ENCODE measurements around the gene TESK2.

DNA sequence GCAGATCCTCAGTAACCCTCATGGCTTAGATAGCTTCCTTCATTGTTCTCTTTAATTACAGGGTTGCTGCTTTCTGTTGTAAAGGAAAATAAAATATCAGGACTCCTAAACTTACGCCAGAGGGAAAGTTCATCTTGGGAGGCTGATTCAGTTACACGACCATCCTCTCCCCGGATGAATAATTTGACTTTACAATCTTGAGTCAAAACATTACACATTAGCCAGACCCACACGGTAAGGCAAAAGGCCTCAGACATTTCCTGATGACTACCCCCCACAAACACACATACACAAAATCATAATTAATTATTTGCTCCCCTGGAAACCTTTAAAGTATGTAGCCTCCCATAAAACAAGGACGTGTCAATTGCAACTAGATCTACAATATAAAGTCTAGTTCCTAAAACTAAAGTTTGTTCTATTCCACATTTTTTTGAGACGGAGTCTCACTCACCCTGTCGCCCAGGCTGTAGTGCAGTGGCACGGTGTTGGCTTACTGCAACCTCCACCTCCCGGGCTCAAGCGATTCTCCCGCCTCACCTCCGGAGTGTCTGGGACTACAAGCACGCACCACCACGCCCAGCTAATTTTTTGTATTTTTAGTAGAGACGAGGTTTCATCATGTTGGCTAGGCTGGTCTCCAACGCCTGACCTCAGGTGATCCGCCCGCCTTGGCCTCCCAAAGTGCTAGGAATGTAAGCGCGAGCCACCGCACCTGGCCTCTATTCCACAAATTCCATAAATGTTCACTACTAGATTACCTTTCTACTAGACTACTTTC is 31.6 kb upstream of the TESK2 start:
- no peak for TF ChIP-seq TCF12 (IDR thresholded peaks at IDR 0.05; ENCODE audit: low read depth)
- TF ChIP-seq EP300 (IDR thresholded peaks at IDR 0.05; ENCODE audit: borderline replicate concordance), result no peak
- TF ChIP-seq FOXM1 (IDR thresholded peaks at IDR 0.05; ENCODE audit: borderline replicate concordance, low read depth), result no peak
- TF ChIP-seq, protein P1, sequence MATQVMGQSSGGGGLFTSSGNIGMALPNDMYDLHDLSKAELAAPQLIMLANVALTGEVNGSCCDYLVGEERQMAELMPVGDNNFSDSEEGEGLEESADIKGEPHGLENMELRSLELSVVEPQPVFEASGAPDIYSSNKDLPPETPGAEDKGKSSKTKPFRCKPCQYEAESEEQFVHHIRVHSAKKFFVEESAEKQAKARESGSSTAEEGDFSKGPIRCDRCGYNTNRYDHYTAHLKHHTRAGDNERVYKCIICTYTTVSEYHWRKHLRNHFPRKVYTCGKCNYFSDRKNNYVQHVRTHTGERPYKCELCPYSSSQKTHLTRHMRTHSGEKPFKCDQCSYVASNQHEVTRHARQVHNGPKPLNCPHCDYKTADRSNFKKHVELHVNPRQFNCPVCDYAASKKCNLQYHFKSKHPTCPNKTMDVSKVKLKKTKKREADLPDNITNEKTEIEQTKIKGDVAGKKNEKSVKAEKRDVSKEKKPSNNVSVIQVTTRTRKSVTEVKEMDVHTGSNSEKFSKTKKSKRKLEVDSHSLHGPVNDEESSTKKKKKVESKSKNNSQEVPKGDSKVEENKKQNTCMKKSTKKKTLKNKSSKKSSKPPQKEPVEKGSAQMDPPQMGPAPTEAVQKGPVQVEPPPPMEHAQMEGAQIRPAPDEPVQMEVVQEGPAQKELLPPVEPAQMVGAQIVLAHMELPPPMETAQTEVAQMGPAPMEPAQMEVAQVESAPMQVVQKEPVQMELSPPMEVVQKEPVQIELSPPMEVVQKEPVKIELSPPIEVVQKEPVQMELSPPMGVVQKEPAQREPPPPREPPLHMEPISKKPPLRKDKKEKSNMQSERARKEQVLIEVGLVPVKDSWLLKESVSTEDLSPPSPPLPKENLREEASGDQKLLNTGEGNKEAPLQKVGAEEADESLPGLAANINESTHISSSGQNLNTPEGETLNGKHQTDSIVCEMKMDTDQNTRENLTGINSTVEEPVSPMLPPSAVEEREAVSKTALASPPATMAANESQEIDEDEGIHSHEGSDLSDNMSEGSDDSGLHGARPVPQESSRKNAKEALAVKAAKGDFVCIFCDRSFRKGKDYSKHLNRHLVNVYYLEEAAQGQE (IDR thresholded peaks at IDR 0.05; ENCODE audit: low read depth), result no peak
- no peak for TF ChIP-seq TEAD4 (IDR thresholded peaks at IDR 0.05)
- TF ChIP-seq ZBTB7A (IDR thresholded peaks at IDR 0.05; ENCODE audit: low read depth), result no peak
- no peak for TF ChIP-seq TAF1 (IDR thresholded peaks at IDR 0.05; ENCODE audit: low read depth)
- TF ChIP-seq YY1 (IDR thresholded peaks at IDR 0.05; ENCODE audit: low read depth), result no peak
- no peak for TF ChIP-seq CEBPB (IDR thresholded peaks at IDR 0.05)
- no peak for TF ChIP-seq RAD21 (IDR thresholded peaks at IDR 0.05; ENCODE audit: low read depth)
- no peak for TF ChIP-seq NFIC (IDR thresholded peaks at IDR 0.05)

Measured in Ishikawa (cell line).